OCI-LY1 (cell line): ENCODE data around the gene BNIP1.

ENCODE experiments used
- H2AFZ ChIP-seq: fragments of 200-600 bp; sonication (generic), shearing (Covaris generic); 2 replicates; pipeline ENCODE4 v1.6.0; 2014; ENCODE audit warnings: antibody characterized with exemption, mild to moderate bottlenecking, low read length
- H3F3A ChIP-seq: fragments of 200-600 bp; sonication (generic), shearing (Covaris generic); 2 replicates; pipeline ENCODE4 v1.6.0; 2014; ENCODE audit warnings: mild to moderate bottlenecking, antibody characterized with exemption, low read length, moderate library complexity; ENCODE audit not compliant: insufficient read depth
- H3K27ac ChIP-seq: fragments of 200-600 bp; sonication (generic); 2 replicates; pipeline ENCODE4 v1.5.1; 2014; ENCODE audit warnings: low read length, mixed run types, mild to moderate bottlenecking, low read depth; ENCODE audit not compliant: poor library complexity, severe bottlenecking
- H3K27me3 ChIP-seq: fragments of 200-600 bp; sonication (generic); 2 replicates; pipeline ENCODE4 v1.6.0; 2014; ENCODE audit warnings: antibody characterized with exemption, mild to moderate bottlenecking, low read length, moderate library complexity; ENCODE audit not compliant: insufficient read depth
- H3K36me3 ChIP-seq: fragments of 200-600 bp; sonication (generic); 2 replicates; pipeline ENCODE4 v1.6.1; 2014; ENCODE audit warnings: mild to moderate bottlenecking, antibody characterized with exemption, low read length, moderate library complexity, mixed read lengths; ENCODE audit not compliant: insufficient read depth
- H3K4me1 ChIP-seq: fragments of 200-600 bp; sonication (generic); 2 replicates; pipeline ENCODE4 v1.5.1; 2014; ENCODE audit warnings: mild to moderate bottlenecking, low read length, moderate library complexity; ENCODE audit not compliant: insufficient read depth, severe bottlenecking
- H3K4me2 ChIP-seq: fragments of 200-600 bp; sonication (generic), shearing (Covaris generic); 2 replicates; pipeline ENCODE4 v1.6.1; 2014; ENCODE audit warnings: low read length
- H3K4me3 ChIP-seq: fragments of 200-600 bp; sonication (generic); 2 replicates; pipeline ENCODE4 v1.5.1; 2014; ENCODE audit warnings: low read length, low read depth, mild to moderate bottlenecking, mixed read lengths; ENCODE audit not compliant: poor library complexity, severe bottlenecking
- H3K79me2 ChIP-seq: fragments of 200-600 bp; shearing (Covaris generic); 2 replicates; pipeline ENCODE4 v1.6.1; 2016; ENCODE audit warnings: mixed run types, low read length, mixed read lengths; ENCODE audit not compliant: insufficient read depth
- H3K9ac ChIP-seq: fragments of 200-600 bp; sonication (generic), shearing (Covaris generic); 2 replicates; pipeline ENCODE4 v1.6.1; 2014; ENCODE audit warnings: mild to moderate bottlenecking, low read length, mixed read lengths
- H3K9me2 ChIP-seq: fragments of 200-600 bp; sonication (generic), shearing (Covaris generic); 2 replicates; pipeline ENCODE4 v1.6.1; 2014; ENCODE audit warnings: low read depth, mild to moderate bottlenecking, low read length, mixed read lengths
- H3K9me3 ChIP-seq: fragments of 200-600 bp; shearing (Covaris generic); 2 replicates; pipeline ENCODE4 v1.6.1; 2014; ENCODE audit warnings: low read length, mixed read lengths
- H4K20me1 ChIP-seq: fragments of 200-600 bp; sonication (generic), shearing (Covaris generic); 2 replicates; pipeline ENCODE4 v1.6.0; 2016; ENCODE audit warnings: mild to moderate bottlenecking, low read length; ENCODE audit not compliant: insufficient read depth
- EZH2 ChIP-seq: fragments of 200-600 bp; sonication (generic), shearing (Covaris generic); IDR thresholded peaks from 2 replicates; pipeline ENCODE4 v1.8.0; 2017; ENCODE audit warnings: borderline replicate concordance, mixed run types, mild to moderate bottlenecking, antibody characterized with exemption, low read length, moderate library complexity, mixed read lengths
- TF ChIP-seq, protein P1 (sequence below): fragments of 200-600 bp; sonication (generic), shearing (Covaris generic); IDR thresholded peaks from 2 replicates; pipeline ENCODE4 v1.5.1; 2017; ENCODE audit warnings: mild to moderate bottlenecking, antibody characterized with exemption, low read length, moderate library complexity, mixed read lengths

Gene BNIP1

DNA sequence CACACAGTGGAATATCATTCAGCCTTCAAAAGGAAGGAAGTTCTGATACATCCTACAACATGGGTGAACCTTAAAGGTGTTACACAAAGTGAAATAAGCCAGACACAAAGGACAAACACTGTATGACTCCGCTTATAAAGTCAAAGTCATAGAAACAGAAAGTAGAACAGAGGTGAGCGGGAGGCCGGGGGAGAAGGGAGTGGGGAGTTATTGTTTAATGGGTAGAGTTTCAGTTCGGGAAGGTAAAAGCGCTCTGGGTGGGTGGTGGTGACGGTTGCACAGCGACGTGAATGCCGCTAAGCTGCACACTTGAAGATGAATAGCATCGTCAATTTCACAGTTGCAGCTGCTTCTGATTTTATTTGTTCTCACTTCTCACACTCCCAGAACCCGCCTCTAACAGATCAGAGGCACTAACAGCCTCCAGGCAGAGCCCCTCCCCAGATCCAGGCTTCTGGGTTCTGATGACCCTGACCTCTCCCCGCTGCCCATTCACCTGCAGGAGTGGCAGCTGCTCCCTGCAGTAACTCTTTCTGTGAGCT is 34.1 kb downstream of the BNIP1 start:
- Histone ChIP-seq H3K9me2 (no peaks in the 10 kb centered on the region), H2AFZ (no peak overlapping the region), H3K4me1 (no peaks in the 10 kb centered on the region), H4K20me1 (no peaks in the 10 kb centered on the region), H3K4me2 (no peak overlapping the region), H3K27me3 (no peaks in the 10 kb centered on the region), H3K9me3 (no peaks in the 10 kb centered on the region), H3K9ac (no peak overlapping the region), H3K27ac (no peak overlapping the region), H3K4me3 (no peak overlapping the region), H3F3A (no peaks in the 10 kb centered on the region), H3K79me2 (no peaks in the 10 kb centered on the region), H3K36me3 (no peaks in the 10 kb centered on the region)
- no peak for TF ChIP-seq EZH2

DNA sequence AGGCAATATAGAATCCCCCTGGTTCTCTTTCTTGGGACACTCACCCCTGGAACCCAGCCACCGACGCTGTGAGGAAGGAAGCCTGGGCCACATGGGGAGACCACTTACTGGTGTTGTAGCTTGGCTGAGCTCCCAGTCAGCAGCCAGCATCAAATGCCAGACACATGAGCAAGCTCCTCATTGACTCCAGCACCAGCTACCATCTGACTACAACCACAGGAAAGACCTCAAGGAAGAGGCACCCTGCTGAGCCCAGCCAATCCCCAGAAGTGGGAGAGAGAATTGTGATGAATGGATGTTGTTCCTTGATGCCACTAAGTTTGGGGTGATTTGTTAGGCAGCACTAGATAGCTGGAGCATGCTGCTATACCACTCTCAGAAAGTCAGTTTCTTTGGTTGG is 36.0 kb downstream of the BNIP1 start:
- no peaks in the 10 kb centered on the region for H3K9me3 ChIP-seq
- no peak overlapping the region for H3K4me3 ChIP-seq
- H3K9me2 ChIP-seq: no peaks in the 10 kb centered on the region
- H3K4me1 ChIP-seq: no peaks in the 10 kb centered on the region
- no peaks in the 10 kb centered on the region for H4K20me1 ChIP-seq
- no peak overlapping the region for H2AFZ ChIP-seq
- no peak overlapping the region for H3K27ac ChIP-seq
- H3K79me2 ChIP-seq: no peaks in the 10 kb centered on the region
- TF ChIP-seq, protein P1, sequence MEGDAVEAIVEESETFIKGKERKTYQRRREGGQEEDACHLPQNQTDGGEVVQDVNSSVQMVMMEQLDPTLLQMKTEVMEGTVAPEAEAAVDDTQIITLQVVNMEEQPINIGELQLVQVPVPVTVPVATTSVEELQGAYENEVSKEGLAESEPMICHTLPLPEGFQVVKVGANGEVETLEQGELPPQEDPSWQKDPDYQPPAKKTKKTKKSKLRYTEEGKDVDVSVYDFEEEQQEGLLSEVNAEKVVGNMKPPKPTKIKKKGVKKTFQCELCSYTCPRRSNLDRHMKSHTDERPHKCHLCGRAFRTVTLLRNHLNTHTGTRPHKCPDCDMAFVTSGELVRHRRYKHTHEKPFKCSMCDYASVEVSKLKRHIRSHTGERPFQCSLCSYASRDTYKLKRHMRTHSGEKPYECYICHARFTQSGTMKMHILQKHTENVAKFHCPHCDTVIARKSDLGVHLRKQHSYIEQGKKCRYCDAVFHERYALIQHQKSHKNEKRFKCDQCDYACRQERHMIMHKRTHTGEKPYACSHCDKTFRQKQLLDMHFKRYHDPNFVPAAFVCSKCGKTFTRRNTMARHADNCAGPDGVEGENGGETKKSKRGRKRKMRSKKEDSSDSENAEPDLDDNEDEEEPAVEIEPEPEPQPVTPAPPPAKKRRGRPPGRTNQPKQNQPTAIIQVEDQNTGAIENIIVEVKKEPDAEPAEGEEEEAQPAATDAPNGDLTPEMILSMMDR: no peak
- TF ChIP-seq EZH2: no peak
- no peaks in the 10 kb centered on the region for H3F3A ChIP-seq
- no peak overlapping the region for H3K4me2 ChIP-seq
- no peak overlapping the region for H3K9ac ChIP-seq
- no peaks in the 10 kb centered on the region for H3K36me3 ChIP-seq
- H3K27me3 ChIP-seq: no peaks in the 10 kb centered on the region

DNA sequence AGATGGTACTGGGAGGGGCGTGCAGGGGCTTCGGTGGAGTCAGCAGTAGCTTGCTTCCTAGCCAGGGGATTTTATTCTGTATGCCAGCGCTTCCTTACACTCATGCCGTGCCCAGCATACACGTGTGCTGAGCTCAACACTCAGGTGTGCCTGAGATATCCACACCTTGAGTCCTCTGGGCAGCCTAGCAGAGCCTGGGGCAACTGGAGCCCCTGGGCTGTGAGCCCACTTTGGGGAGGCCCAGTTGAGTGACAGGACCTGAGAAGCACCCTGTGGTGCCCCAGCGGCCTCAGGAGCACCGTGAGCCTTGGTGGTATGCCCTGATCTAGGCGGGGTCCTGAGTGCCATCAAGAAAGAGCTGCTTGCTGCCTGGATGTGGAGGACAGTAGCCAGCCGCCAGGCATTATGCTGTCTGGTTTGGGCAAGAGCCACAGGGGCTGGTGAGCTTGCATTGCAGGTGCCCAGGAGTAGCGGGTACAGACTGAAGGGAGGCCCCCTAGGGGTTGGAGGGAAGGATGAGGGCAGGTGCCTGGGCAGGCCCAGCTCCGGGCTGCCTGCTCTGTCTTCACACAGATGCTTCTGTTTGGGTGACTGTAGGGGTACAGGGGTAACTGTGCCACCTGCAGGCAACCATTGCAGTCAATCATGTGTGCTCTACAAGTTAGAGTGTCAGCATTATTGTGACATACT is 42.9 kb downstream of the BNIP1 start:
- TF ChIP-seq, protein P1: peak; percentile 54
- no peak for TF ChIP-seq EZH2
- Histone ChIP-seq H3F3A (no peaks in the 10 kb centered on the region), H3K36me3 (no peaks in the 10 kb centered on the region), H3K4me1 (no peaks in the 10 kb centered on the region), H3K79me2 (no peaks in the 10 kb centered on the region), H3K27me3 (no peaks in the 10 kb centered on the region), H3K9me3 (no peaks in the 10 kb centered on the region), H3K9ac (no peak overlapping the region), H2AFZ (no peak overlapping the region), H4K20me1 (no peaks in the 10 kb centered on the region), H3K27ac (no peak overlapping the region), H3K4me3 (no peak overlapping the region), H3K9me2 (no peaks in the 10 kb centered on the region), H3K4me2 (no peak overlapping the region)

DNA sequence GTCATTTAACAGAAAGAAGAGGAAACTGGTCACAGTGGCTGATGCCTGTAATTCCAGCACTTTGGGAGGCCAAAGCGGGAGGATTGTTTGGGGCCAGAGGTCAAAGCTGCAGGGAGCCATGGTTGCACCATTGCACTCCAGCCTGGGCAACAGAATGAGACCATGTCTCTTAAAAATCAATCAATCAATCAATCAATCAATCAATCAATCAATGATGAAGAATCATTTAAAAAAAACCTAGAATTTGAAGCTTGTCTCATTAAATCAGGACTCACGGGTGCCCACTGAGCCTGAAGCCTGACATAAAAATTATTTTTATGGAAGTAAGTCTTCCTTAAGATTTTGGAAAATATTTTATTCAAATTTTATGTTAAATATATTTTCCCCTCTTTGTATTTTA is 43.9 kb downstream of the BNIP1 start:
- no peak overlapping the region for H3K4me3 ChIP-seq
- TF ChIP-seq EZH2: no peak
- TF ChIP-seq, protein P1: no peak
- H3K9ac ChIP-seq: no peak overlapping the region
- H3K9me3 ChIP-seq: no peaks in the 10 kb centered on the region
- H3K27ac ChIP-seq: no peak overlapping the region
- H3K4me2 ChIP-seq: no peak overlapping the region
- no peaks in the 10 kb centered on the region for H3K36me3 ChIP-seq
- no peaks in the 10 kb centered on the region for H3K27me3 ChIP-seq
- no peaks in the 10 kb centered on the region for H3K79me2 ChIP-seq
- no peaks in the 10 kb centered on the region for H3K9me2 ChIP-seq
- no peaks in the 10 kb centered on the region for H3F3A ChIP-seq
- no peaks in the 10 kb centered on the region for H3K4me1 ChIP-seq
- H4K20me1 ChIP-seq: no peaks in the 10 kb centered on the region
- no peak overlapping the region for H2AFZ ChIP-seq
